Stomach (tissue), 9 donors: Measurements from ENCODE around the gene CDC6. TPM values are rescaled to one million over a fixed set of nuclear protein-coding genes. Genes with fewer than 3 reads are reported as not detected.

Experiments used
- DNase-seq, 2 donors: peaks; one replicate each; pipeline versions ENCODE4 v3.0.0 to v3.0.0-alpha.2; 2013 to 2019
- H3K27ac ChIP-seq, 5 donors: fragments of 200-600 bp in 4 of 5; sonication (generic) in 4 of 5; one replicate each; pipeline ENCODE4 v1.5.1; 2013 to 2019; ENCODE audit warnings: mild to moderate bottlenecking in 1 of 5, moderate library complexity in 1 of 5
- H3K27me3 ChIP-seq, 3 donors: fragments of 200-600 bp; sonication (generic); one replicate each; pipeline ENCODE4 v1.5.1; 2017 to 2019; ENCODE audit warnings: mixed run types in 1 of 3
- H3K36me3 ChIP-seq, 4 donors: fragments of 200-600 bp; sonication (generic); 1 replicate in 3 of 4; 2 replicates in 1 of 4; pipeline ENCODE4 v1.5.1; 2016 to 2019
- H3K4me1 ChIP-seq, 4 donors: fragments of 200-600 bp; sonication (generic); one replicate each; pipeline ENCODE4 v1.5.1; 2016 to 2019
- H3K4me3 ChIP-seq, 4 donors: fragments of 200-600 bp; sonication (generic) in 3 of 4; one replicate each; pipeline ENCODE4 v1.5.1; 2016 to 2019; ENCODE audit warnings: mild to moderate bottlenecking in 1 of 4
- H3K9me3 ChIP-seq, 4 donors: fragments of 200-600 bp; sonication (generic); one replicate each; pipeline ENCODE4 v1.5.1; 2016 to 2019
- EP300 ChIP-seq: sonication (generic); formaldehyde crosslinking; IDR thresholded peaks from one replicate; pipeline ENCODE4 v1.6.1; 2017; ENCODE audit warnings: antibody characterized with exemption
- POLR2A ChIP-seq, 4 donors: fragments of 450-650 bp; IDR thresholded peaks; one replicate each; pipeline ENCODE4 v1.6.1; 2016; ENCODE audit warnings: antibody characterized with exemption in 4 of 4, control low read depth in 2 of 4, mild to moderate bottlenecking in 1 of 4, moderate library complexity in 1 of 4
- POLR2AphosphoS5 ChIP-seq, 3 donors: sonication (generic); formaldehyde crosslinking; IDR thresholded peaks; one replicate each; pipeline ENCODE4 v1.6.1; 2016; ENCODE audit warnings: antibody characterized with exemption in 3 of 3
- WGBS, 5 donors: extraction: QIAGEN DNeasy Blood & Tissue Kit in 3 of 5; methylation state at CpG; one replicate each; pipeline versions ENCODE4 v1.1.5 to v1.1.7; 2013 to 2018; 5-methylcytosine and 5-hydroxymethylcytosine counted together
- intact Hi-C: fragments of 100-400 bp; cut with DNase I; formaldehyde crosslinking; loops from one replicate; pipeline ENCODE4 v1.15.1; 2023; ENCODE audit warnings: low total_unique reads
- polyA plus RNA-seq, 3 donors: library from polyadenylated mRNA; stranded (reverse); fragments of 200-250 nt; gene quantifications; one replicate each; pipeline ENCODE4 v1.2.3, GENCODE V29; 2013
- total RNA-seq, 5 donors: library from RNA; depleted of rRNA; stranded (reverse); fragments of >200 nt; gene quantifications; one replicate each; pipeline versions ENCODE4 v1.1.0 to v1.2.3, GENCODE V29; 2014 to 2016
- TF ChIP-seq, protein P1 (sequence below), 7 experiments: fragments of 450-650 bp in 4 of 7; fragments of 200-600 bp in 3 of 7; sonication (generic) in 3 of 7; IDR thresholded peaks; one replicate each; pipeline ENCODE4 v1.5.1; 2016 to 2019; ENCODE audit warnings: antibody characterized with exemption in 7 of 7, control low read depth in 2 of 7, mild to moderate bottlenecking in 1 of 7
- donor health status: healthy with polysubstance abuse.
- donor health status: Bipolar disorder and iron deficiency.
- donor health status: healthy.

Gene CDC6
- total and polyA plus RNA-seq, 8 donors = 1.1 to 9.8 (median 3.1) TPM; not detected in 1

DNA sequence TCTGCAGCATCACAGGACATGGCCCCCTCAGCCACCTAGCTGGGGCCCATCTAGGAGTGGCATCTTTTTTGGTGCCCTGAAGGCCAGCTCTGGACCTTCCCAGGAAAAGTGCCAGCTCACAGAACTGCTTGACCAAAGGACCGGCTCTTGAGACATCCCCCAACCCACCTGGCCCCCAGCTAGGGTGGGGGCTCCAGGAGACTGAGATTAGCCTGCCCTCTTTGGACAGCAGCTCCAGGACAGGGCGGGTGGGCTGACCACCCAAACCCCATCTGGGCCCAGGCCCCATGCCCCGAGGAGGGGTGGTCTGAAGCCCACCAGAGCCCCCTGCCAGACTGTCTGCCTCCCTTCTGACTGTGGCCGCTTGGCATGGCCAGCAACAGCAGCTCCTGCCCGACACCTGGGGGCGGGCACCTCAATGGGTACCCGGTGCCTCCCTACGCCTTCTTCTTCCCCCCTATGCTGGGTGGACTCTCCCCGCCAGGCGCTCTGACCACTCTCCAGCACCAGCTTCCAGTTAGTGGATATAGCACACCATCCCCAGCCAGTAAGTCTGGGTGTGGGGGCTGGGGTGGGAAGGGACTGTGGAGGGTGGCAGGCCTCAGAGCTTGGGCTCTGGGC is 43.3 kb downstream of the CDC6 start:
- DNase-seq = no peak
- Histone ChIP-seq H3K36me3 (peaks cover 0 to 8% (median 3%) of the 10 kb centered on the region in 4 donors), H3K4me3 (peak overlapping the region in 2 of 4 donors; percentile 26 to 32), H3K9me3 (no peaks in the 10 kb centered on the region), H3K27ac (peak overlapping the region; percentile 80 to 98 (median 90)), H3K27me3 (no peaks in the 10 kb centered on the region), H3K4me1 (peaks cover 89 to 100% (median 98%) of the 10 kb centered on the region in 4 donors)
- TF ChIP-seq POLR2AphosphoS5 (IDR thresholded peaks at IDR 0.05) (no peak), EP300 (no peak), POLR2A (IDR thresholded peaks at IDR 0.05) (no peak)
- TF ChIP-seq, protein P1, sequence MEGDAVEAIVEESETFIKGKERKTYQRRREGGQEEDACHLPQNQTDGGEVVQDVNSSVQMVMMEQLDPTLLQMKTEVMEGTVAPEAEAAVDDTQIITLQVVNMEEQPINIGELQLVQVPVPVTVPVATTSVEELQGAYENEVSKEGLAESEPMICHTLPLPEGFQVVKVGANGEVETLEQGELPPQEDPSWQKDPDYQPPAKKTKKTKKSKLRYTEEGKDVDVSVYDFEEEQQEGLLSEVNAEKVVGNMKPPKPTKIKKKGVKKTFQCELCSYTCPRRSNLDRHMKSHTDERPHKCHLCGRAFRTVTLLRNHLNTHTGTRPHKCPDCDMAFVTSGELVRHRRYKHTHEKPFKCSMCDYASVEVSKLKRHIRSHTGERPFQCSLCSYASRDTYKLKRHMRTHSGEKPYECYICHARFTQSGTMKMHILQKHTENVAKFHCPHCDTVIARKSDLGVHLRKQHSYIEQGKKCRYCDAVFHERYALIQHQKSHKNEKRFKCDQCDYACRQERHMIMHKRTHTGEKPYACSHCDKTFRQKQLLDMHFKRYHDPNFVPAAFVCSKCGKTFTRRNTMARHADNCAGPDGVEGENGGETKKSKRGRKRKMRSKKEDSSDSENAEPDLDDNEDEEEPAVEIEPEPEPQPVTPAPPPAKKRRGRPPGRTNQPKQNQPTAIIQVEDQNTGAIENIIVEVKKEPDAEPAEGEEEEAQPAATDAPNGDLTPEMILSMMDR (IDR thresholded peaks at IDR 0.05) = no peak
- WGBS, 5 donors = 68 to 88% (median 85%) methylated on average over 9 to 10 of the region's 10 CpGs
- intact Hi-C loops = no loop called here

GRCh38 chr17:40331743-40332641 is 44.3 kb downstream of the CDC6 start:
- H3K27me3 ChIP-seq = no peaks in the 10 kb centered on the region
- peaks cover 86 to 100% (median 97%) of the 10 kb centered on the region in 4 donors for H3K4me1 ChIP-seq
- DNase-seq = peak; percentile 89 to 92
- H3K27ac ChIP-seq = peak overlapping the region; percentile 80 to 98 (median 90)
- 8 to 27% (median 17%) methylated on average over 8 to 22 of the region's 22 CpGs for WGBS, 5 donors
- no peaks in the 10 kb centered on the region for H3K9me3 ChIP-seq
- peaks cover 0 to 8% (median 3%) of the 10 kb centered on the region in 4 donors for H3K36me3 ChIP-seq
- TF ChIP-seq POLR2A (IDR thresholded peaks at IDR 0.05) (no peak), EP300 (peak; percentile 67), POLR2AphosphoS5 (IDR thresholded peaks at IDR 0.05) (peak; percentile 62 to 76 (median 73))
- TF ChIP-seq, protein P1 (IDR thresholded peaks at IDR 0.05) = no peak
- H3K4me3 ChIP-seq = peak overlapping the region; percentile 7 to 32 (median 20)
- intact Hi-C loops = no loop called here

GRCh38 chr17:40333781-40334448 is 46.2 kb downstream of the CDC6 start:
- TF ChIP-seq POLR2AphosphoS5 (IDR thresholded peaks at IDR 0.05) = peak in 1 of 3 donors; percentile 47
- TF ChIP-seq, protein P1 (IDR thresholded peaks at IDR 0.05) = no peak
- TF ChIP-seq EP300 = no peak
- no peak for TF ChIP-seq POLR2A (IDR thresholded peaks at IDR 0.05)
- DNase-seq = no peak
- Histone ChIP-seq H3K4me1 (peaks cover 77 to 100% (median 93%) of the 10 kb centered on the region in 4 donors), H3K9me3 (no peaks in the 10 kb centered on the region), H3K27me3 (no peaks in the 10 kb centered on the region), H3K27ac (peak overlapping the region; percentile 26 to 98 (median 90)), H3K36me3 (peaks cover 0 to 8% (median 3%) of the 10 kb centered on the region in 4 donors), H3K4me3 (no peak overlapping the region)
- WGBS, 5 donors = 73 to 90% (median 80%) methylated on average over 2 to 4 of the region's 4 CpGs
- intact Hi-C loops = no loop called here

DNA sequence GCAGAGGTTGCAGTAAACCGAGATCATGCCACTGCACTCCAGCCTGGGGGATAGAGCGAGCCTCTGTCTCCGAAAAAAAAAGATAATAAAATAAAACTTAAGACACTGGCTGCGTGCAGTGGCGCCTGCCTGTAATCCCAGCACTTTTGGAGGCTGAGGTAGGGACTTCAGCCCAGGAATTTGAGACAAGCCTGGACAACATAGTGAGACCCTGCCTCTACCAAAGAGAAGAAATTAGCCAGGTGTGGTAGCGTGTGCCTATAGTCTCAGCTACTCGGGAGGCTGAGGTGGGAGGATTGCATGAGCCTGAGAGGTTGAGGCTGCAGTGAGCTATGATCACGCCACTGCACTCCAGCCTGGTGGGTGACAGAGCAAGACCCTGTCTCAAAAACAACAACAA is 47.9 kb downstream of the CDC6 start:
- Histone ChIP-seq H3K4me1 (peaks cover 79 to 100% (median 93%) of the 10 kb centered on the region in 4 donors), H3K27me3 (no peaks in the 10 kb centered on the region), H3K36me3 (peaks cover 0 to 8% (median 3%) of the 10 kb centered on the region in 4 donors), H3K4me3 (peak overlapping the region in 1 of 4 donors; percentile 8), H3K27ac (peak overlapping the region in 4 of 5 donors; percentile 35 to 98 (median 93)), H3K9me3 (no peaks in the 10 kb centered on the region)
- 85 to 91% (median 87%) methylated on average over 8 of the region's 8 CpGs for WGBS, 5 donors
- DNase-seq = no peak
- intact Hi-C loops = no loop called here
- no peak for TF ChIP-seq EP300
- TF ChIP-seq, protein P1 (IDR thresholded peaks at IDR 0.05) = no peak
- no peak for TF ChIP-seq POLR2AphosphoS5 (IDR thresholded peaks at IDR 0.05)
- no peak for TF ChIP-seq POLR2A (IDR thresholded peaks at IDR 0.05)
